EL (cell line): ENCODE measurements around the gene C3orf20.
"Not testable (repeated sequence)": the region's sequence is repeated elsewhere in the genome, so short reads cannot be mapped to it uniquely, and the experiment has no call there.

ENCODE experiments used
- DNase-seq: peaks from one replicate; pipeline ENCODE4 v3.0.0-alpha.2; 2016

The C3orf20 gene

GRCh38 chr3:14703128-14703750, 28.3 kb downstream of the C3orf20 start:
- DNase-seq, result no peak

GRCh38 chr3:14703791-14704190, 28.9 kb downstream of the C3orf20 start:
- DNase-seq, result no peak

DNA sequence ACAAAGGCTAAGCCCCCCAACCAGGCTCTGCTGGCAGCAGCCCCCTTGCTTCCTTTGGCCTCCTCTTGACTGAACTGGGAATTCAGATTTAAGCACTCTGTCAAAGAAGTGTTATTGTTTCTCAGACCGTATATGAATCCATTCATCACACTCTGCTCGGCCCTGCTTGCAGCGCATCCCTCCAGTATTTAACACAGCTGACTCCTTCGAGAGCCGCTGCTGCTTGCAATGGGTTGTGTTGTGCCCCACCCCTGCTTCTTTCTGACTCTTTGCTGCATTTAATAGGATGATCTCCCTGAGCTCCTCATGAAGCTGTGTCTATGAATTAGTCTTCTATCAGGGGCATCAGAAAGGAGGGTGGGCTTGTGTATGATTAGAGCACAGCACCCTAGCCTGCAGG, 31.2 kb downstream of the C3orf20 start:
- no peak for DNase-seq

DNA sequence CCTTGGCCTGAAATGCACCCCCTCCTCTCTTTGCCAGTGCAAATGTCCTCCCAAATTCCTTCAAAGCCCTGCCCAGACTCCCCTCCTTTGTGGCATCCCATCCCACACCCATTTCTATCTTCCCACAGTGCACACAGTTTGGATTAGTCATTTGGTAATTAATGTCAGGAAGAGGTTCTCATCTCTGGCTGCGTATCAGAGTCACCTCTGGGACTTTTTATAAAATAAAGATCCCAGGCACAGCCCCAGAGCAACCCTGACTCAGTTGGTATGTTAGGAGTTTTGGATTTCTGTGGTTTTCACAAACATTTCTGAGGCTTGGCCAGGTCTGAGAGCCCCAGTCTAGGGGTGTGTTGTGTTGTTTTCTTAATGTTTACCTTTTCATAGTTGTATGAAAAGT, 41.6 kb downstream of the C3orf20 start:
- DNase-seq, result peak; percentile 45

DNA sequence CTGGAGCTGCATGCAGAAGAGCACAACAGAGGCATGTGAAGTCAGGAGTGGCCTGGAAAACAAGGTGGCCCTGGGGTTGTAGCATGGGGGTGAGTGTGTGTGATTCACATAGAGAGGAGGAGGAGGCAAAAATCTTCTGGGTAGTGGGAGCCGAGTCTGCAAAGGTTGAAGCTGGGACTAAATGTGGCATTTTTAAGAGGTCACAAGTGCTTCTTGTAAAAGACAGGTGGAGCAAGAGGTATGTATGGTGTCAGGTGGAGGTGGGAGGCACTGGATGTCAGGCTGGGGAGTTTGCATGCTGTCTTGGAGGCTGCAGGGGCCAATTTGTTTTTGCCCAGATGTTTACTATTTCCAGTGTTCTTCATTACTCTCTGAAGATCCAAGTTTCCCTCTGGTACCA, 42.4 kb downstream of the C3orf20 start:
- no peak for DNase-seq

DNA sequence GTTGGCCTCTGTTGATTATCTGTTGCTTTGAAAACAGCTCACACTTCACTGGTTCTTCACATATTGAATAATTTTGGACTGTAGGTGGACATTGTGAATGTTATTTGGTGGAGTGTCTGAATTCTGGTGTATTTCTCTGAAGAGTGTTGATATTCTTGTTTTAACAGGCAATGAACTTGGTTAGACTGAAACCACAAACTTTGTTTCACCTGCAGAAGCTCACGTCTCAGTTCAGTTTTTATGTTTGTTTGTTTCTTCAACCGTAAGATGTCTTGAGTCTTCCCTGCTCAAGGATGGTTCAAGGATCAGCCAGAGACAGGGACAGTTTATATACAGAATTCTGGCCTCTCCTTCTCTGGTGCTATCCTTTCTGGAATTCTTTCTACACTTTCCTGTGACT, 43.6 kb downstream of the C3orf20 start:
- DNase-seq, result no peak

DNA sequence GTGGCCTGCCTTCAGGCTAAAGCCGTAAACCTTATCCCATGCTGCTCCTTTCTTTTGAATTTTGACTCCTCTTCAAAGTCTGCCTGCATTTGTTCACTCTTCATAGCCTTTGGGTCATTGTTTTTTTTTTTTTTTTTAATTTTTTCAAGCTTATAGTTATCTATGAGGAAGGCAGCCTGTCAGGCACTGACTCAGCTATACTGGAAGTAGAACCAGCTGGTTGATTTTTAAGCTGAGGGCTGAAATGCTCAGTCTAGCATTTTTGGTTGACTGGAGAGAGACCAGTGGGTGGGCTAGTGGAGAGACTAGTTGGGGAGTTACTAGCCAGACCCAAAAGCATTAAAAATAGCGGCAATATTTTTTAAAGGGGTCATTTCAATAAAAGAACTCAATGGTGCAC, 44.1 kb downstream of the C3orf20 start:
- DNase-seq, result no peak

GRCh38 chr3:14721126-14721864, 46.4 kb downstream of the C3orf20 start:
- DNase-seq, result no peak

GRCh38 chr3:14725013-14725412, 50.1 kb downstream of the C3orf20 start:
- DNase-seq, result peak; percentile 77

GRCh38 chr3:14725564-14726440, 50.9 kb downstream of the C3orf20 start:
- no peak for DNase-seq

DNA sequence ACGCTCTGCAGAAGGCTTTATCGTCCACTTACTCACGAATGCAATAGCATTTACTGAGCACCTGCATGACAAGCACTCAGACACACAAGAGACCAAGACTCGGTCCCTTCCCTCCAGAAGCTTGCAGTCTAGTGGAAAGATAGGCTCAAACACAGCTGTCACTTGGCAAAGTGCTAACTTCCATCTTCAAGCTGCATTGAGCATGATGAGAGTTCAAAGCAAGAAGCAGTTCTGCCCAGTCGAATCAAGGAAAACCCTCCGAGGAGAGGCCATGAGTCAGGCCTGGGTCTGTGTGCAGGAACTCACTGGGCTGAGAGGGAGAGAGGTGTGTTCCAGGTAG, 51.5 kb downstream of the C3orf20 start:
- DNase-seq, result no peak

DNA sequence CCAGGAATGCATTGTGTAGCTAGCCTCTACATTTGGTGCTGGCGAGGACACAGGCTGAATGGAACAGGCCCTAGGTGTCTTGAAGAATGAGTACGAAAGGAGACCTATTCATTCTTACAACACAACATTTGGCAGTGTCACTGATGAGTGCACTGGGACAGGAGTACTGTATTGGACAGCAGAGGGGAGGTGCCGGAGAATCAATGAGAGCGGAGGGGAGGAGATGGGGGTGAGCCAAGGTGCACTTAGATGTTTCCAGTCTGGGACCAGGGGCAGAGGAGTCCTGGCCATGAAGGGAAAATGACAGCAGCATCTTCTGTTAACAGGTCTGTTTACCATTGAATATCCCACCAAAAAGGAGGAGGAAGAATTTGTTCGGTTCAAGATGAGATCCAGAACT, 53.2 kb downstream of the C3orf20 start:
- DNase-seq, result no peak

DNA sequence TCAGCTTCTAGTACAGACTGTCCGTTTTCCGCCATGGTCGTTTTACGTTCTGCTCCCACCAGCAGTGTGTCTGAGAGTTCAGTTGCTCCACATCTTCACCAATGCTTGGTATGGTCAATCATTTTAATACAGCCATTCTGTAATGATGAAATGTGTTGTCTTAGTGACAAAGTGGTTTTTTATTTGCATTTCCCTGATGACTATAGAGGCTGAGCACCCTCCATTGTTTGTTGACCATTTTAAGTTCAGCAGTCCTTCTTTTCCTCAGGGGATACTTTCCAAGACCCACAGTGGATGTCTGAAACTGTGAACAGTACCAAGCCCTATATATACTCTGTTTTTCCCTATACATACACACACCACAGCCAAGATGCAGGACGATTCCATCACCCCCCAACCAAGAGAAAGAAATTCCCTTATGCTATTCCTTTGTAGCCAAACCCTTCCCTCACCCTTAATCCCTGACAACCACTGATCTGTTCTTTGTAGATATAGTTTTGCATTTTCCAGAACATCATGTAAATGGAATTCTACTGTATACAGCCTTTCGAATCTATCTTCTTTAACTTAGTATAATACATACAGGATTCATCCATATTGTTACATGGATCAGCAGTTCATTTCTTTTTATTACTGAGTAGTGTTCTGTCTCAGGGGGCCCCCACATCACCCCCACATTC, 55.9 kb downstream of the C3orf20 start:
- no peak for DNase-seq

GRCh38 chr3:14740983-14741382, 66.0 kb downstream of the C3orf20 start:
- DNase-seq, result no peak

DNA sequence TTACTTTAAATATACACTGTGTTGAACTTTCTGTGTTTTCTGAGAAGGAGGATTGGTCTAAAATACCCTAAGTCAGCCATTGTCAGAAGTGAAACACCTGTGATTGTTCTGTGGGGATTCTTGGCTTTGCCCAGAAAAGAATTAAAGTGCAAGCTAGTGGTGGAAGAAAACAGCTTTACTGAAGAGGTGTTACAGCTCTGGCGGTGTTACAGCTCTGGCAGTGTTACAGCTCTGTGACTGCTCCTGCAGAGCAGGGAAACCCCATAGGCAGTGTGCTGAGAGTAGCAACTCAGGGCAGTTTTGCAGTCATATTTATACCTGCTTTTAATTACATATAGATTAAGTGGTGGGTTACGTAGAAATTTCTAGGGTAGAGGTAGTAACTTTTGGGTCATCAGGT, 66.6 kb downstream of the C3orf20 start:
- no peak for DNase-seq

- no peak for DNase-seq
Observed at GRCh38 chr3:14744556-14744955, 69.6 kb downstream of the C3orf20 start.

- no peak for DNase-seq
Observed at GRCh38 chr3:14750650-14751049, 75.7 kb downstream of the C3orf20 start.

GRCh38 chr3:14752979-14753378, 78.0 kb downstream of the C3orf20 start:
- not testable (repeated sequence) for DNase-seq

GRCh38 chr3:14757153-14757700, 82.3 kb downstream of the C3orf20 start:
- DNase-seq, result no peak

DNA sequence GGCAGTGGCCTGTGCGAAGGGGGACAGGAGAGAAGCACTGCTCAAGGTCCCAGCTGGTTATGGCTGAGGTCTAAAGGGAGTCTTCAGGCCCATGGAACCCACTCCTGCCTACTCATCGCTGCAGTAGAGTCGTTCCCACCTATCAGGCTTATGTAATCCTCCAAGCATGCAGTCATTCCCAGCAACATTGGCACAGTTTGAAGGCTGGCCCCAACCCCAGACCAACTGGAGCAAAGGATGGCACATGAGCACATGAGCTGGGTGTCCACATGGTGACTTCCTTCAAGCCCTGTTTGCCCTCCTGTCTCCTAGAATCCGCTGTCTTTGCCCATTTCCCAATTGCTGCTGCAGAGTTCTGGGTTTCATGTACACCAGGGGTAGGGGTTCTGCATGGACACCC, 83.4 kb downstream of the C3orf20 start:
- no peak for DNase-seq

DNA sequence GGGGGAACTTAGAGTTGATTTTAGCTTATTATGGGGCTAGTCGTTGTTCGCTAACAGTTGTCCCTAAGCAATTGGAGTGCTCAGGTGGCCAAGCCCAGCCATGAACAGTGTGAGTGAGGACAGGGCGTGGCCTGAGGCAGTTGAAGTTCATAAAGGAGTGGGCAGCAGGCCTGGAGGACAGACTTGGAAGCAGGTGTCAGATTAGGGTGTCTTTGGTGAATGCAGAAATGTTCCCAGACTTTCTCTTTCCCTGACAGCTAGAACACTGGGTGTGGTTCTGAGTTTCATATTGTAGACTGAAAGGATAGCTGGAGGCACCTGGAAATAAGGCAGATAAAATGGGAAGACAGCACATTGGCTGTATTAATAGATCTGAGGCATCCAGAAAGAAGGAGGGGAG, 84.0 kb downstream of the C3orf20 start:
- no peak for DNase-seq

- no peak for DNase-seq
Observed at GRCh38 chr3:14760185-14760584, 85.2 kb downstream of the C3orf20 start.

DNA sequence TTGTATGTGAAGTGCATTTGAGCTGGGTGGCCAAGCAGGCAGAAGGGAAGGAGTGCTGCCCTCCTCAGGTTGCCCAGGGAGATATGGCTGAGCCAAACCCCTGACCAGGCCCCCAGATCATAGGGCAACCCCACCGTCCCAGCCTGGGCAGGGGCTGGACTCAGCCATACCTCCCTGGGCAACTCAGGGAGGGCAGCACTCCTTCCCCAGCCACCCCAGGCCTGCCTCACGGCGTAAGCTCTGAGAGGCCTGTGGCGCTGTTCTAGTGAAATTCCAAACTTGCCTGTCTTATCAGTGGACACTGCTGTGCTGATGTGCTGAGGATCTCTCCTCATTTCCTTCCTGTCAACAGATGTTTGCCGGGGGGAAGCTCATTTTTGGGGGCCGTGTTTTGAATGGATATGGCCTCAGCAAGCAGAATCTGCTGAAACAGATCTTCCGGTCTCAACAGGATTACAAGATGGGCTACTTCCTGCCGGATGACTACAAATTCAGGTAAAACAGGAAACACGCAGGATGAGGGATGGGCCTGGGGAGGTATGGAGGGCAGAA, 86.3 kb downstream of the C3orf20 start:
- DNase-seq, result no peak
